ENCODE results near the gene RALB. TPM values are rescaled to one million over a fixed set of nuclear protein-coding genes. Genes with fewer than 3 reads are reported as not detected.
A peak's percentile ranks its signal among the peaks of the same experiment; 100 is the strongest.

RALB gene
- total and polyA plus RNA-seq, 2 of the 8 experiments (the other 6 are each of a cell fraction or from before 2014, with no cell fraction given) = 12.0 to 16.6 TPM

DNA sequence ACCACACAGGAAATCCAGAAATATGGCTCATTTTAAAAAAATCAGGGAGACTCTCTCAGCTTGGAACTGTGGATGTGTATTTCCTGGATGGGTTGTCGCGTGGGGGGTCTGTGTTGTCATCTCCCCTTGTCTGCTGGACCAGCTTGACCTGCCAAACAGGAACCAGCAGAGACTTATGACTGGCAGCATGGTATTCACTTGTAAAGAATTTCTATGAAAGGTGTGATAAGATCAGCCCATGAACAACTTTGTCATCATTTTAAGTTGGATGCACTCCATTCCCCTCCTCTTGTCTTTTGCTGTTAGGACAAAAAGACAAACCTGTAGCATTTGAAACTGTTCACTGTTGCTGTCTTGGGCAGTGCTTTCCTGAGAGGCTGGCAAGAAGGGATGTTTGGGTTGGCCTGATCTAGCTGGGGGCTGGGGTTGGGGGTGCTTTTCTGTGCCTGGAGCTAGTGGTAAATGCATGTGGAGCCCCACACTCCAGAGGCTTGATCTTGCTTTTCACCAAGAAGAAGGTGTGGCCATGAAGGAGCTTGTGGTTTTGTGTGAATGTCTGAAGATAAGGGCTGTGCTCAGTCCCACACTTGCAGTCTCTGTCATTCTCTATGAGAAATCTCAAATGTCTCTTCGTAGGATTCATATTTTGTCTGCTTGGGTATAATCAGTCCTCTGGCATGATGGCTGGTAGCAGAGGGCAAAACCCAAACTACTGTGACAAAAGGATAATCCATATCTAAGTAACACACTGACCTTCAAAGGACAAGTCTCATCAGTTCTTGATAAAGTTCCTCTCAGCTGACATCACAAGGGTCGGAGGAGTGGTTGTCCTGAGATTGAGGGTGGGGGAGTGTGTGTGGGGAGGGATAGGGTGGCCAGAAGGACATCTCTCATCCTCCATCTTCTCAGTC is 39.0 kb downstream of the RALB start:
- Histone ChIP-seq H4K91ac (replicated peaks; ENCODE audit: insufficient read length, low read length) (peak overlapping the region; percentile 29), H3K4me2 (ENCODE audit: insufficient read depth in 1 of 2, low read depth in 2 of 2, low read length in 2 of 2) (peak overlapping the region in 1 of 2 experiments; percentile 15; a peak in 2 of 4 replicates), H3K79me2 (ENCODE audit: control insufficient read depth in 1 of 2, insufficient read depth in 2 of 2, low read length in 2 of 2) (no peaks in the 10 kb centered on the region), H3K18ac (ENCODE audit: extremely low read depth, low read length) (no peak overlapping the region; the same call in 1 of the 2 replicates), H2BK20ac (ENCODE audit: low read length) (peak overlapping the region; percentile 25; the same call in 1 of the 2 replicates), H2AFZ (ENCODE audit: low read length) (no peak overlapping the region), H2BK120ac (replicated peaks; ENCODE audit: low read depth, low read length) (no peak overlapping the region), H3K27me3 (replicated peaks in 1 of 4; ENCODE audit: control insufficient read depth in 3 of 4, extremely low read depth in 1 of 4, insufficient read depth in 3 of 4, low read length in 3 of 4) (no peaks in the 10 kb centered on the region), H3K9ac (replicated peaks in 1 of 4; ENCODE audit: extremely low read depth in 1 of 4, low read depth in 3 of 4, low read length in 3 of 4) (no peak overlapping the region), H3K79me1 (ENCODE audit: low read depth, low read length) (no peaks in the 10 kb centered on the region), H4K5ac (ENCODE audit: insufficient read length, low read depth, low read length) (no peak overlapping the region), H3K4me3 (ENCODE audit: extremely low read depth in 1 of 4, insufficient read depth in 2 of 4, low read depth in 3 of 4, low read length in 4 of 4) (no peak overlapping the region), H2AK5ac (ENCODE audit: low read depth, low read length) (no peak overlapping the region), H2BK5ac (ENCODE audit: low read depth, low read length) (no peak overlapping the region), H3K23me2 (ENCODE audit: low read depth, low read length) (no peaks in the 10 kb centered on the region), H3K9me3 (ENCODE audit: insufficient read depth in 2 of 2, low read depth in 1 of 2, low read length in 1 of 2) (no peaks in the 10 kb centered on the region), H3K14ac (ENCODE audit: insufficient read length) (no peak overlapping the region), H3K36me3 (ENCODE audit: control insufficient read depth in 2 of 4, insufficient read depth in 4 of 4, low read length in 3 of 4) (no peaks in the 10 kb centered on the region), H3K27ac (ENCODE audit: low read depth, low read length) (no peak overlapping the region), H3K56ac (replicated peaks; ENCODE audit: insufficient read length, low read depth, low read length) (no peak overlapping the region), H2BK12ac (ENCODE audit: low read depth, low read length) (no peak overlapping the region), H4K8ac (ENCODE audit: extremely low read depth, insufficient read depth, low read length) (no peak overlapping the region), H2BK15ac (ENCODE audit: low read length) (no peak overlapping the region), H3K4ac (replicated peaks; ENCODE audit: insufficient read length, low read depth, low read length) (no peak overlapping the region), H3K23ac (ENCODE audit: insufficient read length) (no peak overlapping the region), H3K4me1 (replicated peaks in 1 of 4; ENCODE audit: control insufficient read depth in 3 of 4, insufficient read depth in 4 of 4, low read length in 3 of 4) (peaks cover 0 to 20% (median 15%) of the 10 kb centered on the region in 4 experiments), H4K20me1 (replicated peaks in 1 of 2; ENCODE audit: control insufficient read depth in 1 of 2, insufficient read depth in 2 of 2, low read length in 2 of 2) (no peaks in the 10 kb centered on the region)
- CTCF ChIA-PET (ENCODE audit: partially characterized antibody) = interaction anchor here (1.0 to 7.3 kb wide), 10 partner anchors 8 to 117 kb away, joined by 3 to 75 read pairs (median 4); no protein-coding TSS in a partner anchor
- 84% methylated on average over 4 of the region's 4 CpGs; no CpG with 5 or more reads in 1 of the 2 experiments for WGBS, 2 experiments (ENCODE audit: extremely low coverage in 1 of 2, insufficient coverage in 1 of 2, insufficient read length in 1 of 2, insufficient replicate concordance in 2 of 2, low coverage in 1 of 2, low lambda C conversion rate in 2 of 2, missing lambda C conversion rate in 1 of 2)
- no peak for FAIRE-seq
- DNase-seq (ENCODE audit: low read depth in 1 of 2, low spot score in 2 of 2) = no peak
- POLR2A ChIA-PET (ENCODE audit: partially characterized antibody) = interaction anchor here (1.6 kb wide), 1 partner anchor 15 kb away, joined by 5 read pairs; no protein-coding TSS in a partner anchor
- TF ChIP-seq RNF2 (IDR thresholded peaks at IDR 0.05; ENCODE audit: borderline replicate concordance, low read depth, low read length, missing control alignments, poor library complexity, severe bottlenecking) = no peak
- TF ChIP-seq ASH2L (IDR thresholded peaks at IDR 0.05; ENCODE audit: low read length) = no peak
- no peak for TF ChIP-seq SUZ12 (IDR thresholded peaks at IDR 0.05; ENCODE audit: low read length)
- TF ChIP-seq, protein P1, sequence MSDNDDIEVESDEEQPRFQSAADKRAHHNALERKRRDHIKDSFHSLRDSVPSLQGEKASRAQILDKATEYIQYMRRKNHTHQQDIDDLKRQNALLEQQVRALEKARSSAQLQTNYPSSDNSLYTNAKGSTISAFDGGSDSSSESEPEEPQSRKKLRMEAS (IDR thresholded peaks at IDR 0.05) = no peak
- no peak for TF ChIP-seq SIN3A (conservative IDR thresholded peaks at IDR 0.05 in 1 of 2, IDR thresholded peaks at IDR 0.05 in 1 of 2; ENCODE audit: low read depth in 1 of 2, low read length in 2 of 2)
- no peak for TF ChIP-seq BACH1 (IDR thresholded peaks at IDR 0.05; ENCODE audit: low read length)
- TF ChIP-seq MAFK (IDR thresholded peaks at IDR 0.05; ENCODE audit: low read depth, low read length) = no peak
- TF ChIP-seq, protein P2, sequence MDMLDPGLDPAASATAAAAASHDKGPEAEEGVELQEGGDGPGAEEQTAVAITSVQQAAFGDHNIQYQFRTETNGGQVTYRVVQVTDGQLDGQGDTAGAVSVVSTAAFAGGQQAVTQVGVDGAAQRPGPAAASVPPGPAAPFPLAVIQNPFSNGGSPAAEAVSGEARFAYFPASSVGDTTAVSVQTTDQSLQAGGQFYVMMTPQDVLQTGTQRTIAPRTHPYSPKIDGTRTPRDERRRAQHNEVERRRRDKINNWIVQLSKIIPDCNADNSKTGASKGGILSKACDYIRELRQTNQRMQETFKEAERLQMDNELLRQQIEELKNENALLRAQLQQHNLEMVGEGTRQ (IDR thresholded peaks at IDR 0.05; ENCODE audit: low read length) = no peak
- no peak for TF ChIP-seq FOSL1 (IDR thresholded peaks at IDR 0.05; ENCODE audit: insufficient read depth, low read depth, low read length)
